ENCODE measurements around the gene COPG2. TPM values are rescaled to one million over a fixed set of nuclear protein-coding genes. Genes with fewer than 3 reads are reported as not detected.
A peak's percentile ranks its signal among the peaks of the same experiment; 100 is the strongest.
"Not testable (repeated sequence)": the region's sequence is repeated elsewhere in the genome, so short reads cannot be mapped to it uniquely, and the experiment has no call there.

The COPG2 gene
- total RNA-seq, 1 donor from 2014 or later = 167 TPM

DNA sequence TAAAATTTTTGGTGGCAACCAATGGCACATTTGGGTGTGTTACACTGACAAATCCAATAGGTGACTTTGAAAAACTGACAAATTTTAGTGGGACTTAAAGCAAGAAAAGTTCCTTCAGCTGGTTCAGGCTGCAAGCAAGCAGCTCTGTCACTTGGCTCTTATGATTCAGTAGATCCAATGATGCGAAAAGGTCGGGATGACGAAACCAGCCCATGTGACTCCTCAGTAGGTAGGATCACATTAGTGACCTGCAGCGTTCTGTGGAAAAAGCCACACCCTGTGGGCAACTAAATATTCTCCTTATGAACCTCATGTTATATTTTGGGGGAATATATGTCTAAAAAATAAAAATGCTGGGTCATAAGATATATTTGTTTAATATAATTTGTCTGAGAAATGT, 31.1 kb upstream of the COPG2 start:
- Mint-ChIP-seq H3K9me3 (peaks cover 2% of the 10 kb centered on the region), H3K4me1 (no peaks in the 10 kb centered on the region), H3K27ac (no peak overlapping the region), H3K27me3 (ENCODE audit: insufficient read depth, low read depth) (peaks cover 2% of the 10 kb centered on the region), H3K36me3 (no peaks in the 10 kb centered on the region), H3K4me3 (no peak overlapping the region)
- Histone ChIP-seq H3F3A (ENCODE audit: low read depth) (no peaks in the 10 kb centered on the region), H3K79me2 (ENCODE audit: low read depth) (no peaks in the 10 kb centered on the region), H3K27ac (no peak overlapping the region), H3K9me3 (ENCODE audit: low read depth) (no peaks in the 10 kb centered on the region), H3K36me3 (no peaks in the 10 kb centered on the region), H3K27me3 (no peaks in the 10 kb centered on the region), H3K9ac (no peak overlapping the region), H4K20me1 (ENCODE audit: low read depth) (no peaks in the 10 kb centered on the region), H3K4me3 (no peak overlapping the region), H3K4me1 (no peaks in the 10 kb centered on the region), H2AFZ (replicated peaks) (no peak overlapping the region), H3K4me2 (no peak overlapping the region)
- no peak for DNase-seq (ENCODE audit: low spot score)
- TF ChIP-seq, protein P1, sequence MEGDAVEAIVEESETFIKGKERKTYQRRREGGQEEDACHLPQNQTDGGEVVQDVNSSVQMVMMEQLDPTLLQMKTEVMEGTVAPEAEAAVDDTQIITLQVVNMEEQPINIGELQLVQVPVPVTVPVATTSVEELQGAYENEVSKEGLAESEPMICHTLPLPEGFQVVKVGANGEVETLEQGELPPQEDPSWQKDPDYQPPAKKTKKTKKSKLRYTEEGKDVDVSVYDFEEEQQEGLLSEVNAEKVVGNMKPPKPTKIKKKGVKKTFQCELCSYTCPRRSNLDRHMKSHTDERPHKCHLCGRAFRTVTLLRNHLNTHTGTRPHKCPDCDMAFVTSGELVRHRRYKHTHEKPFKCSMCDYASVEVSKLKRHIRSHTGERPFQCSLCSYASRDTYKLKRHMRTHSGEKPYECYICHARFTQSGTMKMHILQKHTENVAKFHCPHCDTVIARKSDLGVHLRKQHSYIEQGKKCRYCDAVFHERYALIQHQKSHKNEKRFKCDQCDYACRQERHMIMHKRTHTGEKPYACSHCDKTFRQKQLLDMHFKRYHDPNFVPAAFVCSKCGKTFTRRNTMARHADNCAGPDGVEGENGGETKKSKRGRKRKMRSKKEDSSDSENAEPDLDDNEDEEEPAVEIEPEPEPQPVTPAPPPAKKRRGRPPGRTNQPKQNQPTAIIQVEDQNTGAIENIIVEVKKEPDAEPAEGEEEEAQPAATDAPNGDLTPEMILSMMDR (IDR thresholded peaks at IDR 0.05) = no peak
- TF ChIP-seq EZH2 (IDR thresholded peaks at IDR 0.05) = no peak
- no peak for TF ChIP-seq EZH2phosphoT487 (IDR thresholded peaks at IDR 0.05)

DNA sequence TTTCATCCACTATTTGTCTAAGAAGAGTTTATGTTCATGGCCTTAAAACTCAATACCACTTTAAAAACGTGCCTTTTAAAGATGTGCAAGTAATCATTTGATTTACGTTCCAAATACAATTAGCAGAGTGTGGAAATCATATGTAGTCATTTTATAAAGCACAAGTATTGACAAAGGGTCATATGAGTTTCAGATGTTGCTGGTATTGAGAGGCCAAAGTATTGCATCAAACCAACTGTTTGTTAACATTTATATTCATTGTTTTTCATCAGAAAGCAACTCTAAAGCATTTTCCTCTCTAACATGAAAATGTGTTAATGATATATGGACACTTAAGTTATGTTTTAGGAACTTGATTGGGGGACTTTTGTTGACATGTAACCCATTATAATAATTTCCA, 29.3 kb upstream of the COPG2 start:
- no peaks in the 10 kb centered on the region for H3K27me3 ChIP-seq
- H3K27me3 Mint-ChIP-seq (ENCODE audit: insufficient read depth, low read depth) = no peaks in the 10 kb centered on the region
- H3K4me1 Mint-ChIP-seq = no peaks in the 10 kb centered on the region
- TF ChIP-seq, protein P1 (IDR thresholded peaks at IDR 0.05) = no peak
- TF ChIP-seq EZH2 (IDR thresholded peaks at IDR 0.05) = no peak
- no peak for TF ChIP-seq EZH2phosphoT487 (IDR thresholded peaks at IDR 0.05)
- no peaks in the 10 kb centered on the region for H3K36me3 ChIP-seq
- no peaks in the 10 kb centered on the region for H3K4me1 ChIP-seq
- H3K36me3 Mint-ChIP-seq = no peaks in the 10 kb centered on the region
- no peak overlapping the region for H3K9ac ChIP-seq
- H3K4me3 ChIP-seq = no peak overlapping the region
- H3K4me2 ChIP-seq = no peak overlapping the region
- H3K4me3 Mint-ChIP-seq = no peak overlapping the region
- no peaks in the 10 kb centered on the region for H3K79me2 ChIP-seq (ENCODE audit: low read depth)
- H3K27ac ChIP-seq = no peak overlapping the region
- no peak overlapping the region for H2AFZ ChIP-seq (replicated peaks)
- H4K20me1 ChIP-seq (ENCODE audit: low read depth) = no peaks in the 10 kb centered on the region
- H3K27ac Mint-ChIP-seq = no peak overlapping the region
- DNase-seq (ENCODE audit: low spot score) = no peak
- no peaks in the 10 kb centered on the region for H3K9me3 ChIP-seq (ENCODE audit: low read depth)
- H3K9me3 Mint-ChIP-seq = peaks cover 2% of the 10 kb centered on the region
- no peaks in the 10 kb centered on the region for H3F3A ChIP-seq (ENCODE audit: low read depth)

DNA sequence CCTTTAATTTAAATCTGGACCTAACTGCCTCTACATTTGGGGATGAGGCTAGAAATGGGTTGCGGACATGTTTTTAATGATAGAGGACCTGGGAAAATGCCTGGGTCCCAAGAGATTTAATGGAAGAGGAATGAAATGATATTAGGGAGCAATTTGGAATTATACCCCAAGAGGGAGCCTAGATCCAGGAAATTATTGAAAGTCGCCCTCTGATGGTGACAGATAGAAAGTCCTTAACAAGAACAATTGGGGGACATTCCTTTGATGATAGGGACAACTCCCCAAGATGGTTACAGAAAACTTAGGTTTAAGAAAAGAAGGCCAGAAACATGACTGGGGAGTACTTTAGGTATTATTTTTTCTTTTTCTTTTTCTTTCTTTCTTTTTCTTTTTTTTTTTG, 27.3 kb upstream of the COPG2 start:
- H3K4me1 ChIP-seq = no peaks in the 10 kb centered on the region
- TF ChIP-seq EZH2 (IDR thresholded peaks at IDR 0.05) = no peak
- TF ChIP-seq, protein P1 (IDR thresholded peaks at IDR 0.05) = peak; percentile 61
- no peak overlapping the region for H2AFZ ChIP-seq (replicated peaks)
- H3K9me3 Mint-ChIP-seq = no peaks in the 10 kb centered on the region
- peaks cover 3% of the 10 kb centered on the region for H3K27me3 Mint-ChIP-seq (ENCODE audit: insufficient read depth, low read depth)
- H3K27ac Mint-ChIP-seq = no peak overlapping the region
- no peaks in the 10 kb centered on the region for H3K79me2 ChIP-seq (ENCODE audit: low read depth)
- H3K4me1 Mint-ChIP-seq = no peaks in the 10 kb centered on the region
- no peak overlapping the region for H3K27ac ChIP-seq
- H3K36me3 Mint-ChIP-seq = no peaks in the 10 kb centered on the region
- no peaks in the 10 kb centered on the region for H3K36me3 ChIP-seq
- H3F3A ChIP-seq (ENCODE audit: low read depth) = no peaks in the 10 kb centered on the region
- no peaks in the 10 kb centered on the region for H4K20me1 ChIP-seq (ENCODE audit: low read depth)
- no peaks in the 10 kb centered on the region for H3K27me3 ChIP-seq
- no peaks in the 10 kb centered on the region for H3K9me3 ChIP-seq (ENCODE audit: low read depth)
- no peak overlapping the region for H3K9ac ChIP-seq
- DNase-seq (ENCODE audit: low spot score) = peak; percentile 54
- no peak overlapping the region for H3K4me2 ChIP-seq
- no peak overlapping the region for H3K4me3 Mint-ChIP-seq
- H3K4me3 ChIP-seq = no peak overlapping the region

DNA sequence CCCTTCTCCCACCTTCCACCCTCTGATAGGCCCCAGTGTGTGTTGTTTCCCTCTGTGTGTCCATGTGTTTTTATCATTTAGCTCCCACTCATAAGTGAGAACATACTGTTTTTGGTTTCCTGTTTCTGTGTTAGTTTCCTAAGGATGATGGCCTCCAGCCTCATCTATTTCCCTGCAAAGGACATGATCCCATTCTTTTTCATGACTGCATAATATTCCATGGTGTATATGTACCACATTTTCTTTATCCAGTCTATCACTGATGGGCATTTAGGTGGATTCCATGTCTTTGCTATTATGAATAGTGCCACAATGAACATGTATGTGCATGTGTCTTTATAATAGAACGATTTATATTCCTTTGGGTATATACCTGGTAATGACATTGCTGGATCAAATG, 23.8 kb upstream of the COPG2 start:
- not testable (repeated sequence) for H3K79me2 ChIP-seq (ENCODE audit: low read depth); H4K20me1 ChIP-seq (ENCODE audit: low read depth); H3K27ac Mint-ChIP-seq; H3K4me3 ChIP-seq; H3F3A ChIP-seq (ENCODE audit: low read depth); H3K9ac ChIP-seq; H3K36me3 Mint-ChIP-seq; DNase-seq (ENCODE audit: low spot score); H3K36me3 ChIP-seq; H3K9me3 Mint-ChIP-seq; H2AFZ ChIP-seq (replicated peaks); H3K27ac ChIP-seq; H3K4me1 Mint-ChIP-seq; H3K27me3 Mint-ChIP-seq (ENCODE audit: insufficient read depth, low read depth); H3K4me1 ChIP-seq; H3K9me3 ChIP-seq (ENCODE audit: low read depth); H3K4me2 ChIP-seq; H3K4me3 Mint-ChIP-seq; H3K27me3 ChIP-seq
